Astrocyte (in vitro differentiated cells and primary cell): ENCODE measurements around the gene TGIF1. TPM values are rescaled to one million over a fixed set of nuclear protein-coding genes. Genes with fewer than 3 reads are reported as not detected.

ENCODE experiments used
- DNase-seq: peaks from one replicate; pipeline ENCODE4 v3.0.0-alpha.2; 2010; ENCODE audit warnings: low read depth
- FAIRE-seq: peaks from 2 replicates; lab custom pipeline; 2011; peaks lifted over from hg19 to GRCh38; lab: Jason Lieb, UNC
- H2AFZ ChIP-seq: 2 replicates; pipeline ENCODE4 v1.6.0; 2012; ENCODE audit warnings: low read depth, low read length, inconsistent platforms
- H3K27ac ChIP-seq: 2 replicates; pipeline ENCODE4 v1.5.1; 2011; ENCODE audit warnings: low read depth, low read length, inconsistent platforms
- H3K27me3 ChIP-seq: 2 replicates; pipeline ENCODE4 v1.6.0; 2011; ENCODE audit warnings: low read length, inconsistent platforms; ENCODE audit not compliant: insufficient read depth
- H3K36me3 ChIP-seq: 2 replicates; pipeline ENCODE4 v1.5.1; 2011; ENCODE audit warnings: low read length, inconsistent platforms; ENCODE audit not compliant: insufficient read depth
- H3K4me1 ChIP-seq: 2 replicates; pipeline ENCODE4 v1.5.1; 2011; ENCODE audit warnings: low read length, inconsistent platforms; ENCODE audit not compliant: insufficient read depth
- H3K4me2 ChIP-seq: 2 replicates; pipeline ENCODE4 v1.6.0; 2012; ENCODE audit warnings: low read length, inconsistent platforms
- H3K4me3 ChIP-seq: 2 replicates; pipeline ENCODE4 v1.5.1; 2011; ENCODE audit warnings: low read depth, mild to moderate bottlenecking, low read length, inconsistent platforms; ENCODE audit not compliant: insufficient read depth
- H3K79me2 ChIP-seq: 2 replicates; pipeline ENCODE4 v1.6.0; 2012; ENCODE audit warnings: mild to moderate bottlenecking, low read length, inconsistent platforms; ENCODE audit not compliant: insufficient read depth
- H3K9ac ChIP-seq: 2 replicates; pipeline ENCODE4 v1.6.0; 2012; ENCODE audit warnings: mild to moderate bottlenecking, low read length, inconsistent platforms
- H3K9me3 ChIP-seq: 2 replicates; pipeline ENCODE4 v1.5.1; 2012; ENCODE audit warnings: low read depth, mild to moderate bottlenecking, low read length, inconsistent platforms; ENCODE audit not compliant: insufficient read depth
- H4K20me1 ChIP-seq: 2 replicates; pipeline ENCODE4 v1.6.0; 2012; ENCODE audit warnings: low read length, inconsistent platforms; ENCODE audit not compliant: insufficient read depth
- H3K27ac Mint-ChIP-seq: one replicate; pipeline ENCODE4 v1.8.0; 2021; ENCODE audit warnings: mild to moderate bottlenecking, mixed read lengths; ENCODE audit not compliant: unreplicated experiment
- H3K27me3 Mint-ChIP-seq: one replicate; pipeline ENCODE4 v1.8.0; 2021; ENCODE audit warnings: low read depth, mixed read lengths; ENCODE audit not compliant: unreplicated experiment
- H3K36me3 Mint-ChIP-seq: one replicate; pipeline ENCODE4 v1.8.0; 2021; ENCODE audit warnings: low read depth, mixed read lengths; ENCODE audit not compliant: unreplicated experiment
- H3K4me1 Mint-ChIP-seq: one replicate; pipeline ENCODE4 v1.8.0; 2021; ENCODE audit warnings: low read depth, mixed read lengths; ENCODE audit not compliant: unreplicated experiment
- H3K4me3 Mint-ChIP-seq: one replicate; pipeline ENCODE4 v1.8.0; 2021; ENCODE audit warnings: mild to moderate bottlenecking, moderate library complexity, mixed read lengths; ENCODE audit not compliant: unreplicated experiment
- H3K9me3 Mint-ChIP-seq: one replicate; pipeline ENCODE4 v1.8.0; 2021; ENCODE audit warnings: mild to moderate bottlenecking, mixed read lengths; ENCODE audit not compliant: unreplicated experiment
- CTCF ChIP-seq: IDR thresholded peaks from 2 replicates; pipeline ENCODE4 v1.5.1; 2011; ENCODE audit warnings: low read depth, mild to moderate bottlenecking, inconsistent platforms, low read length, moderate library complexity; ENCODE audit not compliant: insufficient read depth
- EZH2 ChIP-seq: IDR thresholded peaks from 2 replicates; pipeline ENCODE4 v1.6.1; 2012; ENCODE audit warnings: mild to moderate bottlenecking, low read length, inconsistent platforms; ENCODE audit not compliant: insufficient read depth
- total RNA-seq: library from RNA; stranded (reverse); gene quantifications from 2 replicates; pipeline ENCODE4 v1.2.1, GENCODE V29; 2021

Gene TGIF1
- total RNA-seq, 1 donor from 2014 or later = 128 TPM

- no peak overlapping the region for H3K4me2 ChIP-seq
- peaks cover 70% of the 10 kb centered on the region for H3K79me2 ChIP-seq
- H3K9me3 ChIP-seq = no peaks in the 10 kb centered on the region
- H3K4me1 ChIP-seq = peaks cover 50% of the 10 kb centered on the region
- Mint-ChIP-seq H3K4me1 (peaks cover 42% of the 10 kb centered on the region), H3K9me3 (peaks cover 4% of the 10 kb centered on the region), H3K27me3 (no peaks in the 10 kb centered on the region), H3K4me3 (peak overlapping the region; percentile 69), H3K27ac (peak overlapping the region; percentile 92), H3K36me3 (peaks cover 37% of the 10 kb centered on the region)
- H2AFZ ChIP-seq = no peak overlapping the region
- no peak for TF ChIP-seq EZH2
- no peak overlapping the region for H3K9ac ChIP-seq
- no peak overlapping the region for H3K27ac ChIP-seq
- FAIRE-seq = no peak
- H3K4me3 ChIP-seq = no peak overlapping the region
- no peaks in the 10 kb centered on the region for H3K27me3 ChIP-seq
- no peak for DNase-seq
- peaks cover 20% of the 10 kb centered on the region for H4K20me1 ChIP-seq
- peaks cover 28% of the 10 kb centered on the region for H3K36me3 ChIP-seq
Observed at GRCh38 chr18:3457261-3457724, 7.3 kb downstream of the TGIF1 start.

GRCh38 chr18:3458378-3458777, 8.4 kb downstream of the TGIF1 start:
- Histone ChIP-seq H3K4me3 (no peak overlapping the region), H3K9me3 (no peaks in the 10 kb centered on the region), H3K27me3 (no peaks in the 10 kb centered on the region), H2AFZ (no peak overlapping the region), H3K79me2 (peaks cover 59% of the 10 kb centered on the region), H3K36me3 (peaks cover 28% of the 10 kb centered on the region), H3K9ac (peak overlapping the region; percentile 36), H3K4me2 (peak overlapping the region; percentile 52), H4K20me1 (peaks cover 20% of the 10 kb centered on the region), H3K27ac (peak overlapping the region; percentile 77), H3K4me1 (peaks cover 42% of the 10 kb centered on the region)
- FAIRE-seq = no peak
- Mint-ChIP-seq H3K9me3 (peaks cover 4% of the 10 kb centered on the region), H3K27ac (peak overlapping the region; percentile 88), H3K4me3 (peak overlapping the region; percentile 66), H3K27me3 (no peaks in the 10 kb centered on the region), H3K36me3 (peaks cover 30% of the 10 kb centered on the region), H3K4me1 (peaks cover 43% of the 10 kb centered on the region)
- no peak for TF ChIP-seq EZH2
- no peak for TF ChIP-seq CTCF
- no peak for DNase-seq

- peak overlapping the region; percentile 77 for H3K27ac ChIP-seq
- no peaks in the 10 kb centered on the region for H3K9me3 ChIP-seq
- TF ChIP-seq EZH2 (no peak), CTCF (no peak)
- peak overlapping the region; percentile 52 for H3K4me2 ChIP-seq
- H3K4me3 Mint-ChIP-seq = peak overlapping the region; percentile 66
- no peaks in the 10 kb centered on the region for H3K27me3 ChIP-seq
- peaks cover 4% of the 10 kb centered on the region for H3K9me3 Mint-ChIP-seq
- FAIRE-seq (peak; percentile 70), DNase-seq (peak; percentile 85)
- peaks cover 28% of the 10 kb centered on the region for H3K36me3 ChIP-seq
- no peak overlapping the region for H2AFZ ChIP-seq
- peak overlapping the region; percentile 36 for H3K9ac ChIP-seq
- H3K4me1 Mint-ChIP-seq = peaks cover 43% of the 10 kb centered on the region
- peaks cover 52% of the 10 kb centered on the region for H3K79me2 ChIP-seq
- H3K27ac Mint-ChIP-seq = peak overlapping the region; percentile 88
- H4K20me1 ChIP-seq = peaks cover 20% of the 10 kb centered on the region
- peaks cover 30% of the 10 kb centered on the region for H3K36me3 Mint-ChIP-seq
- H3K4me3 ChIP-seq = no peak overlapping the region
- H3K4me1 ChIP-seq = peaks cover 39% of the 10 kb centered on the region
- H3K27me3 Mint-ChIP-seq = no peaks in the 10 kb centered on the region
Observed at GRCh38 chr18:3458952-3459853, 9.2 kb downstream of the TGIF1 start.
